GM12873 (cell line): Measurements from ENCODE around the gene C2.
A peak's percentile ranks its signal among the peaks of the same experiment; 100 is the strongest.

Source experiments
- CTCF ChIP-seq: IDR thresholded peaks from 2 replicates; pipeline ENCODE4 v1.5.1; 2012; ENCODE audit warnings: low read depth, mild to moderate bottlenecking, moderate library complexity, low read length, control low read depth; ENCODE audit not compliant: insufficient read depth; ENCODE audit errors: missing control alignments

Gene C2

GRCh38 chr6:31882344-31882743 is 45.2 kb upstream of the C2 start:
- no peak for TF ChIP-seq CTCF

- TF ChIP-seq CTCF, result no peak
Observed at GRCh38 chr6:31883676-31884075, 43.8 kb upstream of the C2 start.

- TF ChIP-seq CTCF, result no peak
Observed at GRCh38 chr6:31884528-31885035, 42.9 kb upstream of the C2 start.

- TF ChIP-seq CTCF, result no peak
Observed at GRCh38 chr6:31886541-31886991, 41.0 kb upstream of the C2 start.

- TF ChIP-seq CTCF, result no peak
Observed at GRCh38 chr6:31887173-31888007, 40.1 kb upstream of the C2 start.

GRCh38 chr6:31888276-31889258 is 39.0 kb upstream of the C2 start:
- peak; percentile 79 for TF ChIP-seq CTCF
